ENCODE measurements around the gene F7.

F7 gene

DNA sequence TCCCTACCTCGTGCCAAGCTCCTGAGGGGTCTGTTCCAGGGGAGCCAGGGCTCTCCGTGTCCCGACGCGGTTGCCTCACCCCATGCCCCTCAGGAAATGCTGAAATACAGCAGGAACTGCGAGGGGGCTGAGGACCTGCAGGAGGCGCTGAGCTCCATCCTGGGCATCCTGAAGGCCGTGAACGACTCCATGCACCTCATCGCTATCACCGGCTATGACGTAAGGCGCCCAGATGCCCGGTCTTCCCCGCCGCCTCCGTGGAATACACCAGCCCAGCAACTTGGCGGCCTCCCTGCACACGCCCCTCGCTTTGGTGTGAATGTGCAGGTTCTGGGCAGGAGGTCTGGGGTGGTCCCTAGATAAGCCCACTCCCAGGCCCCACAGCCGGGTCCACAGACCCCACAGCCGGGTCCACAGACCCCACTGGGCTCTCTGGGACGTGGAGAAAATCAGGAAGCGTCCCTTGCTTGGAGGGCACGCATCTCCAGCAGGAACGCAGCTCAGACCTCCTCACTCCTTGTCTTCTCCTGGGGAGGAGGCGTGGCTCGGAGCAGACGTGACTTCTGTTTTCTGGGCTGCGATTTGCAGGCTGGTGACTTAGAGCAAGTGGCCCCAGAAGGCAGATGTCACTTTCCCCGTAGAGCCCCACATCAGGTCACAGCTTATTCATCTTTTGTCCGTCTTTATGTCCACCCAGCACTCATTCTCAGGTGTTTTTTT is 19.4 kb upstream of the F7 start:
- DNase-seq (ENCODE audit: low read depth in 3 of 3, low spot score in 1 of 3), result no peak

- DNase-seq (ENCODE audit: low read depth in 3 of 3, low spot score in 1 of 3), result no peak
Measured at GRCh38 chr13:113086991-113087922, 18.3 kb upstream of the F7 start.

GRCh38 chr13:113087923-113088690 is 17.5 kb upstream of the F7 start:
- no peak for DNase-seq (ENCODE audit: low read depth in 3 of 3, low spot score in 1 of 3)

GRCh38 chr13:113088691-113089020 is 16.9 kb upstream of the F7 start:
- no peak for DNase-seq (ENCODE audit: low read depth in 3 of 3, low spot score in 1 of 3)

DNA sequence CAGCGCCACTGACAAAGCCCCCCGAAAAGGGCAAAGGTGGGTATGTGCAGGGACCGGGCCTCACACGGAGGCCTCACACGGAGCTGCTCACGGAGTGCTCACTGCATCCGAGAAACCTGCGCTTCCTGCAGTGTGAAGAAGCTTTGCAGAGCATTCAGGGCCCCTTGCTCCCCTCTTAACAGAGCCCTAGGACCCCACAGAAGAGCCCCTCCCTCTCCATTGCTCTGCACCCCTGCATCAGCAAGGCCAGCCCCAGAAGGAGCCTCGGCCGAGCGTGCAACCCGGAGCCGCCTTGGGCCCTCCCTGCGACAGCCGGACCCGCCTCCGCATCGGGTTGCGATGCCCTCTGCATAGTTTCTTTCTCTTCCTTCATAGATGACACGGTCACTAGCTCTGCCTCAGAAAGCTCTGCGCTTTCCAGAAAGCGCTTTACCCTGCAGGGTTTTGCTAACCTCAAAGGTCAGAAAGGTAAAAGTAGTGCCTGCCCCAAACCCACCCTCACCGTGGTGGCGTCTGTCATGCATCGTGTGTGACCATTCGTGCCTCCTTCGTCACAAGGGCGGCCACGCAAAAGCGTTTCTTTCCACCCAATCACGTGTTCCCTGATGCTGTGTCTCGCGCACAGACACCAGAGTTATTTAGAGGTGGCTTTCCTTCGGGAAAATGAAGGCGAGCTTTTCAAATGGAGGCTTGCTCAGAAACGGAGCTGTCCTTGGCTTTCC is 15.7 kb upstream of the F7 start:
- DNase-seq (ENCODE audit: low read depth in 3 of 3, low spot score in 1 of 3), result no peak

DNA sequence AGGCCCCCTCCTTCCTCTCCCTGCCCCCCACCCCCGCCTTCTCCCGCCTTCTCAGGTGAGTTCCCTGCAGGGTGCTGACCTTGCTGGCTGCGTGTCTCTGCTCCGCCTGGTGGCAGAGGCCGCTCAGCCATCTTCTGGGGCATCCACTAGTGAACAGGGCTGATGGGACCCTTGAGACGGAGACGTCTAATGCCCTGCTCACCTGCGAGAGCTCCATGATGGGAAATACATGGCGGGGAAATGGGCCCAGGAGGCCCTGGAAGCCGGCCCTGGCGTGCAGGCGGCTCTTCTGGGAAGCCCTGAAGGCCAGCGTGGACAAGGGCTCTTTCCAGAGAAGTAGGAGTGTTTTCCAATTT is 15.2 kb upstream of the F7 start:
- DNase-seq (ENCODE audit: low read depth in 3 of 3, low spot score in 1 of 3), result no peak

- no peak for DNase-seq (ENCODE audit: low read depth in 3 of 3, low spot score in 1 of 3)
Measured at GRCh38 chr13:113090806-113091205, 14.8 kb upstream of the F7 start.

DNA sequence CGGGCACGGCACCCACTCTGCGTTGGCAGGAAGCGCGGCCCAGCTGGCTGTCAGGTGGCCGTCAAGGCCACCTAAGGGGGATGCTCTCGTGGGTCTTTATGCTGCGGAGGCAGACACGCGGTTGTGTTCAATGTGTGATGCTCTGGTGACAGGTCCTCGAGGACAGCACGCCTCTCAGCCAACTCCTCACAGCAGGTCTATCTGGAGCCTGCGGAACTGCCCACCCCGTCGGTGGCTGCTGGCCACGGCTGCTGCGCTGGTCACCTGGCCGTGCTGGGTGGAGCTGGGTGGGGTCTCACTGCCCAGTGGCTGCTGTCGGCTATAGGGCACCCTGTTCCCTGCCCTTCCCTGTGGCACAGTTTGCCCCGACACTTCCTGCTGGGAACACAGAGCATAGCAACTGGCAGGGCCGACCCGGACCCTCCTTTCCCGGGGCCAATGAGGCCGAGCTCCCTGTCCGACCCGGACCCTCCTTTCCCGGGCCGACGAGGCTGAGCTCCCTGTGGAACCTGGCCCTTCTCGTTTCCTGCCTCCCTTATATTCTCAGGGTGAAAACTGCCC is 14.3 kb upstream of the F7 start:
- DNase-seq (ENCODE audit: low read depth in 3 of 3, low spot score in 1 of 3), result no peak

DNA sequence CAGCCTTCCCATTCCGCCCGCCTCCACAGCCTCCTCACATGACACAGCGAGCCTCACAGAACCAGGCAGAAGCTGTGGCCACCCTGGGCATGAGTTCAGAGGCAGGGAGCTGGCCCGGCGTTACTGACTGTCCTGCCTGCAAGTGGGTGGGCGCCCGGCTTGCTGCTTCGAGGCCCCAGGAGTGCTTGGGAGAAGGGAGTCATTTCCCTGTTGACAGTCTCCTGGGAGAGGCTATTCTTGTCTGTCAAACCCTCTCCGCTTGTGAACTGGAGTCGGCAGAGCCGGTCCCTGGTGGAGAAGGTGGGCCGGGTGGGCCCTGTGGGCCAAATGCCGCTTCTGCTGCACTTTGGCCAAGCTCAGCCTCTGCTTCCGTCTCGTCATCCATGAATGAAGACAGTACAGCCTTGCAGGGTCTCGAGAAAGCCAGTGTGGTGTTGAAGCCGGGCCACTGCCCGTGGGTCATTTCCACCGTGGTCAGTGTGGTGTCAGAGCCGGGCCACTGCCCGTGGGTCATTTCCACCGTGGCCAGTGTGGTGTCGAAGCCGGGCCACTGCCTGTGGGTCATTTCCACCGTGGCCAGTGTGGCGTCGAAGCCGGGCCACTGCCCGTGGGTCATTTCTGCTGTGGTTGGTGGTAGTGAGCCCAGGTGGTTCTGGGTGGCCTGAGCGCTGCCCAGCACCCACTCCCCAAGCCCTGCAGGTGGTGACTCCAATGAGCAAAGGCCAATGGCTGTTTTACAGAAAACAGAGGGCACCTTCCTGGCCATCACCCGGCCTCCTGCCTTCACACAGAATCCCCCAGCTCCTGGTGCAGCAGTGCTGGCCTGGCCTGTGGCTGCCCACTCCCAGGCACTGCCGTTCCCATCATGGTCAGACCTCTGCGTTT is 13.5 kb upstream of the F7 start:
- DNase-seq (ENCODE audit: low read depth in 3 of 3, low spot score in 1 of 3), result no peak

DNA sequence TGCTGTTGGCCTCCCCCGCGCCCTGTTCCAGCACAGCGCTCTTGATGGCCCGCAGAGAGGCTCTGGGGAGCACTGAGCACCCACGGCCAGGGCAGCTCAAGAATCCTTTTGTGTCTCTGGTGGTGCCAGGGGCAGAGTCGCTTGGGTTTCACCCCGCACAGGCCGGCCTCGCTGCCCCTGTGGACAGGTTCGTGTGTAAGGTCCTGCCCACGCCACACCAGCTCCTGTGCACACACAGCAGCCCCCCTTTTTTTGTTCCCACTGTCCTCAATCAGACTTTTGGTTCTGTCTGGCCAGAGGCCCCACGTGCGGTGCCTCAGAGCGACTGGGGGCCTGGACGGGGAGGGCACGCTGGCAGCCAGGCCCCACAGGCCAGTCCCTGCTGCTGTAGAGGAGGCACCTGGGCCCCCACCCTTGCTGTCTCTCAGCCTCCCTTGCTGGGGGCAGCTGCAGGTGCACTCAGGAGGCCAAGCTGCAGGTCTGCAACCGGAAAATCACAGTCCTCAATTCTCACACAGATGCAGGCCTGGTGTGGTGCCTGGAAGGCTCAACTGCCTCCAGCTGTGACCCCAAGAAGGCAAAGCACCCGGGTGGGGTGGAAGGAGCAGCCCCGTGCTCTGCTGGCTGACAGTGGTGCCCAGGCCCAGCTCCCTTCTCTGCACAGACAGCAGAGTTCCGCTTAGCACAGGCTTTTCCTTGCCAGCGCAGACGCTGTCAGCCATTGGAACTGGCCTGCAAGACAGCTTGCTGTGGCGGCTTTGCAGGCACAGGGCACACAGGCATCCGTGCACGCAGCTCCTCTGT is 12.6 kb upstream of the F7 start:
- no peak for DNase-seq (ENCODE audit: low read depth in 3 of 3, low spot score in 1 of 3)

GRCh38 chr13:113093580-113094409 is 11.8 kb upstream of the F7 start:
- no peak for DNase-seq (ENCODE audit: low read depth in 3 of 3, low spot score in 1 of 3)

GRCh38 chr13:113094410-113094800 is 11.2 kb upstream of the F7 start:
- DNase-seq (ENCODE audit: low read depth in 3 of 3, low spot score in 1 of 3), result no peak

GRCh38 chr13:113095146-113096051 is 10.2 kb upstream of the F7 start:
- no peak for DNase-seq (ENCODE audit: low read depth in 3 of 3, low spot score in 1 of 3)

DNA sequence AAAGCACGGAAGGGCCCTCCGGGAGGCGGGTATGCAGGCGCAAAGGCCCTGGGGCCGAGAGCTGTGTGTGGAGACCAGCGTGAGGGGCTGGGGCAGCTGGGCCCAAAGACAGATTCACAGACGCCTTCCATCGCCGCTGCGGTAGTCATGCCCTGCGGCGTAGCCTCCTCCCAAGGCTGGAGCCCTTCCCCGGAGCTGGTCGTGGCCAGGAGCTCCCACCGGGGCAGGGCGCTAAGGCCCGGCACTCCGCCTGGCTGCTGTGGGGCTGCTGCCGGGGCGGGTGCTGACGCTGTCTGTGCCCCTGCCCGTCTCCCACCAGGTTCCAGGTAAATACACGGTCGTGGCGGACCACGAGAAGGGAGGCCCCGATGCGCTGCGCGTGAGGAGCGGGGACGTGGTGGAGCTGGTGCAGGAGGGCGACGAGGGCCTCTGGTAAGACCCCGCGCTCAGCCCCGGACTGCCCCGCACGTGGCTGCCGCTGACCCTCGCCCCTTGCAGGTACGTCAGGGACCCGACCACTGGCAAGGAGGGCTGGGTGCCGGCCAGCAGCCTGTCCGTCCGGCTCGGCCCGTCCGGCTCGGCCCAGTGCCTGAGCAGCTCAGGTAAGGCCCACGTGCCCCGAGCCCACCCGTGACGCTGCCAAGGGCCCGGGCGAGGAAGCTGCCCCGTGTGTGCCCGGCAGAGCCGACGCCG is 9.4 kb upstream of the F7 start:
- DNase-seq (ENCODE audit: low read depth in 3 of 3, low spot score in 1 of 3), result no peak

GRCh38 chr13:113096745-113097305 is 8.8 kb upstream of the F7 start:
- no peak for DNase-seq (ENCODE audit: low read depth in 3 of 3, low spot score in 1 of 3)

GRCh38 chr13:113097651-113098050 is 7.9 kb upstream of the F7 start:
- no peak for DNase-seq (ENCODE audit: low read depth in 3 of 3, low spot score in 1 of 3)
